Panc1 (cell line): ENCODE measurements around the gene MICAL2. TPM values are rescaled to one million over a fixed set of nuclear protein-coding genes. Genes with fewer than 3 reads are reported as not detected.

Experiments
- ATAC-seq: fragments of 200-7000 bp; cut with Tn5 transposase; 2 replicates; pipeline ENCODE4 v1.9.1; 2020; ENCODE audit warnings: mild to moderate bottlenecking, moderate library complexity
- BruUV-seq: library from RNA; stranded (reverse); fragments of 400-500 nt; replicated peaks from 2 replicates; lab custom pipeline; 2021; lab: Mats Ljungman, UMichigan
- CTCF ChIA-PET: fragments of 300-600 bp; sonication (Branson Sonifier 250); formaldehyde crosslinking; loops from one replicate; lab custom pipeline; 2022; ENCODE audit warnings: antibody characterized with exemption; lab: Charles Lee
- POLR2A ChIA-PET: fragments of 300-600 bp; sonication (Branson Sonifier 250); formaldehyde crosslinking; loops from one replicate; lab custom pipeline; 2022; ENCODE audit warnings: antibody characterized with exemption; lab: Charles Lee
- DNase-seq: peaks from one replicate; pipeline ENCODE4 v3.0.0-alpha.2; 2010; ENCODE audit warnings: low read depth, low spot score
- H3K27ac ChIP-seq: 2 replicates; pipeline ENCODE4 v1.5.1; 2011; ENCODE audit warnings: mild to moderate bottlenecking, low read length, inconsistent platforms
- H3K27me3 ChIP-seq: fragments of 200-500 bp; sonication (Bioruptor generic); 2 replicates; pipeline ENCODE4 v1.6.0; 2014; ENCODE audit warnings: low read length, inconsistent platforms; ENCODE audit not compliant: control insufficient read depth, insufficient read depth
- H3K36me3 ChIP-seq: fragments of 200-500 bp; sonication (Bioruptor generic); 2 replicates; pipeline ENCODE4 v1.5.1; 2014; ENCODE audit warnings: inconsistent platforms, mild to moderate bottlenecking, low read length, moderate library complexity; ENCODE audit not compliant: control insufficient read depth, insufficient read depth
- H3K4me1 ChIP-seq: 2 replicates; pipeline ENCODE4 v1.5.1; 2011; ENCODE audit warnings: inconsistent platforms, mild to moderate bottlenecking, low read length, moderate library complexity; ENCODE audit not compliant: control insufficient read depth, insufficient read depth
- H3K4me3 ChIP-seq, 2 experiments: 2 replicates each; pipeline ENCODE4 v1.5.1; 2011 to 2012; ENCODE audit warnings: low read depth in 2 of 2, low read length in 2 of 2, mild to moderate bottlenecking in 2 of 2, inconsistent platforms in 1 of 2, moderate library complexity in 1 of 2
- H3K9me3 ChIP-seq: fragments of 200-500 bp; sonication (Bioruptor generic); 2 replicates; pipeline ENCODE4 v1.5.1; 2014; ENCODE audit warnings: low read depth, mild to moderate bottlenecking, inconsistent platforms, low read length, moderate library complexity; ENCODE audit not compliant: control insufficient read depth, insufficient read depth
- POLR2AphosphoS5 ChIP-seq: IDR thresholded peaks from 2 replicates; pipeline ENCODE4 v1.6.1; 2012; ENCODE audit warnings: mild to moderate bottlenecking, low read depth, low read length, moderate library complexity
- SIN3A ChIP-seq: IDR thresholded peaks from 2 replicates; pipeline ENCODE4 v1.6.1; 2012; ENCODE audit warnings: low read depth, mild to moderate bottlenecking, low read length, moderate library complexity, borderline replicate concordance; ENCODE audit not compliant: insufficient read depth
- TCF7L2 ChIP-seq: IDR thresholded peaks from 2 replicates; pipeline ENCODE4 v1.6.1; 2011; ENCODE audit warnings: mild to moderate bottlenecking, low read depth, low read length, inconsistent platforms
- in situ Hi-C: cut with HindIII; loops from 2 replicates; pipeline ENCODE4 v1.10.0; 2016; ENCODE audit warnings: low sequenced_read_pairs, low pct_unique_long_range_greater_than_20kb
- intact Hi-C: fragments of 100-400 bp; cut with micrococcal nuclease; formaldehyde crosslinking; loops from one replicate; pipeline ENCODE4 v1.10.0; 2022; ENCODE audit not compliant: unreplicated experiment
- total RNA-seq: library from RNA; stranded (reverse); gene quantifications from one replicate; pipeline ENCODE4 v1.2.1, GENCODE V29; 2021; ENCODE audit not compliant: unreplicated experiment
- TF ChIP-seq, protein P1 (sequence below), 2 experiments: IDR thresholded peaks; 2 replicates each; pipeline ENCODE4 v1.6.1; 2011 to 2012; ENCODE audit warnings: low read depth in 2 of 2, control low read depth in 1 of 2, low read length in 1 of 2, mild to moderate bottlenecking in 1 of 2, moderate library complexity in 1 of 2; ENCODE audit not compliant: insufficient read depth in 1 of 2
- TF ChIP-seq, protein P2 (sequence below): fragments of 450-650 bp; IDR thresholded peaks from 2 replicates; pipeline ENCODE4 v1.5.1; 2017; ENCODE audit warnings: mild to moderate bottlenecking

Gene MICAL2
- total RNA-seq, 1 experiment from 2014 or later, result 199 TPM

GRCh38 chr11:12260731-12261521, 150.5 kb downstream of the MICAL2 start:
- TF ChIP-seq POLR2AphosphoS5 (no peak), TCF7L2 (no peak), SIN3A (no peak)
- TF ChIP-seq, protein P1, sequence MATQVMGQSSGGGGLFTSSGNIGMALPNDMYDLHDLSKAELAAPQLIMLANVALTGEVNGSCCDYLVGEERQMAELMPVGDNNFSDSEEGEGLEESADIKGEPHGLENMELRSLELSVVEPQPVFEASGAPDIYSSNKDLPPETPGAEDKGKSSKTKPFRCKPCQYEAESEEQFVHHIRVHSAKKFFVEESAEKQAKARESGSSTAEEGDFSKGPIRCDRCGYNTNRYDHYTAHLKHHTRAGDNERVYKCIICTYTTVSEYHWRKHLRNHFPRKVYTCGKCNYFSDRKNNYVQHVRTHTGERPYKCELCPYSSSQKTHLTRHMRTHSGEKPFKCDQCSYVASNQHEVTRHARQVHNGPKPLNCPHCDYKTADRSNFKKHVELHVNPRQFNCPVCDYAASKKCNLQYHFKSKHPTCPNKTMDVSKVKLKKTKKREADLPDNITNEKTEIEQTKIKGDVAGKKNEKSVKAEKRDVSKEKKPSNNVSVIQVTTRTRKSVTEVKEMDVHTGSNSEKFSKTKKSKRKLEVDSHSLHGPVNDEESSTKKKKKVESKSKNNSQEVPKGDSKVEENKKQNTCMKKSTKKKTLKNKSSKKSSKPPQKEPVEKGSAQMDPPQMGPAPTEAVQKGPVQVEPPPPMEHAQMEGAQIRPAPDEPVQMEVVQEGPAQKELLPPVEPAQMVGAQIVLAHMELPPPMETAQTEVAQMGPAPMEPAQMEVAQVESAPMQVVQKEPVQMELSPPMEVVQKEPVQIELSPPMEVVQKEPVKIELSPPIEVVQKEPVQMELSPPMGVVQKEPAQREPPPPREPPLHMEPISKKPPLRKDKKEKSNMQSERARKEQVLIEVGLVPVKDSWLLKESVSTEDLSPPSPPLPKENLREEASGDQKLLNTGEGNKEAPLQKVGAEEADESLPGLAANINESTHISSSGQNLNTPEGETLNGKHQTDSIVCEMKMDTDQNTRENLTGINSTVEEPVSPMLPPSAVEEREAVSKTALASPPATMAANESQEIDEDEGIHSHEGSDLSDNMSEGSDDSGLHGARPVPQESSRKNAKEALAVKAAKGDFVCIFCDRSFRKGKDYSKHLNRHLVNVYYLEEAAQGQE (IDR thresholded peaks at IDR 0.05; ENCODE audit: insufficient read depth in 1 of 2, low read depth in 2 of 2, low read length in 1 of 2), result no peak
- TF ChIP-seq, protein P2, sequence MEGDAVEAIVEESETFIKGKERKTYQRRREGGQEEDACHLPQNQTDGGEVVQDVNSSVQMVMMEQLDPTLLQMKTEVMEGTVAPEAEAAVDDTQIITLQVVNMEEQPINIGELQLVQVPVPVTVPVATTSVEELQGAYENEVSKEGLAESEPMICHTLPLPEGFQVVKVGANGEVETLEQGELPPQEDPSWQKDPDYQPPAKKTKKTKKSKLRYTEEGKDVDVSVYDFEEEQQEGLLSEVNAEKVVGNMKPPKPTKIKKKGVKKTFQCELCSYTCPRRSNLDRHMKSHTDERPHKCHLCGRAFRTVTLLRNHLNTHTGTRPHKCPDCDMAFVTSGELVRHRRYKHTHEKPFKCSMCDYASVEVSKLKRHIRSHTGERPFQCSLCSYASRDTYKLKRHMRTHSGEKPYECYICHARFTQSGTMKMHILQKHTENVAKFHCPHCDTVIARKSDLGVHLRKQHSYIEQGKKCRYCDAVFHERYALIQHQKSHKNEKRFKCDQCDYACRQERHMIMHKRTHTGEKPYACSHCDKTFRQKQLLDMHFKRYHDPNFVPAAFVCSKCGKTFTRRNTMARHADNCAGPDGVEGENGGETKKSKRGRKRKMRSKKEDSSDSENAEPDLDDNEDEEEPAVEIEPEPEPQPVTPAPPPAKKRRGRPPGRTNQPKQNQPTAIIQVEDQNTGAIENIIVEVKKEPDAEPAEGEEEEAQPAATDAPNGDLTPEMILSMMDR, result no peak
- ChIA-PET CTCF (no interaction called here), POLR2A (no interaction called here)
- no peaks in the 10 kb centered on the region; the same call in 1 of the 2 replicates for H3K4me1 ChIP-seq
- BruUV-seq, result no TSS peak
- in situ Hi-C loops, result no loop called here
- no peak overlapping the region for H3K4me3 ChIP-seq
- no peak overlapping the region for H3K27ac ChIP-seq
- H3K9me3 ChIP-seq, result no peaks in the 10 kb centered on the region
- ATAC-seq (no peak), DNase-seq (no peak)
- peaks cover 4% of the 10 kb centered on the region for H3K36me3 ChIP-seq
- intact Hi-C loops, result no loop called here
- H3K27me3 ChIP-seq, result no peaks in the 10 kb centered on the region

- Histone ChIP-seq H3K27me3 (no peaks in the 10 kb centered on the region), H3K4me3 (no peak overlapping the region), H3K27ac (no peak overlapping the region), H3K36me3 (peaks cover 4% of the 10 kb centered on the region), H3K4me1 (no peaks in the 10 kb centered on the region; the same call in 1 of the 2 replicates), H3K9me3 (no peaks in the 10 kb centered on the region)
- ChIA-PET POLR2A (no interaction called here), CTCF (no interaction called here)
- TF ChIP-seq, protein P2, result no peak
- TF ChIP-seq TCF7L2, result no peak
- TF ChIP-seq POLR2AphosphoS5, result no peak
- TF ChIP-seq, protein P1 (IDR thresholded peaks at IDR 0.05; ENCODE audit: insufficient read depth in 1 of 2, low read depth in 2 of 2, low read length in 1 of 2), result no peak
- TF ChIP-seq SIN3A, result no peak
- ATAC-seq, result no peak
- no TSS peak for BruUV-seq
- in situ Hi-C loops (no loop called here), intact Hi-C loops (no loop called here)
- no peak for DNase-seq
Measured at GRCh38 chr11:12261551-12261950, 151.2 kb downstream of the MICAL2 start.
